Stimulated activated CD4-positive, alpha-beta T cell treated with anti-CD3 and anti-CD28 coated beads, Interleukin-2, amount 100 ng/mL, for 24 hours (primary cell): ENCODE results near the gene MINDY4.

Experiments used
- DNase-seq, 2 donors: peaks; one replicate each; pipeline ENCODE4 v3.0.0-alpha.2; 2020

The MINDY4 gene

GRCh38 chr7:30884881-30885280, 113.7 kb downstream of the MINDY4 start:
- no peak for DNase-seq

GRCh38 chr7:30886608-30887011, 115.4 kb downstream of the MINDY4 start:
- no peak for DNase-seq

- DNase-seq: no peak
These were observed 116.3 kb downstream of the MINDY4 start for GRCh38 chr7:30887464-30887872.

GRCh38 chr7:30888747-30889146, 117.5 kb downstream of the MINDY4 start:
- no peak for DNase-seq

- DNase-seq: no peak
These were observed 119.0 kb downstream of the MINDY4 start for GRCh38 chr7:30890226-30890625.

- DNase-seq: no peak
These were observed 122.1 kb downstream of the MINDY4 start for GRCh38 chr7:30893357-30893756.

- no peak for DNase-seq
These were observed 122.8 kb downstream of the MINDY4 start for GRCh38 chr7:30894009-30894408.

GRCh38 chr7:30894866-30895605, 123.8 kb downstream of the MINDY4 start:
- no peak for DNase-seq

GRCh38 chr7:30896036-30896435, 124.8 kb downstream of the MINDY4 start:
- DNase-seq: no peak

- no peak for DNase-seq
These were observed 125.8 kb downstream of the MINDY4 start for GRCh38 chr7:30896783-30897637.

GRCh38 chr7:30897770-30898169, 126.6 kb downstream of the MINDY4 start:
- no peak for DNase-seq

- no peak for DNase-seq
These were observed 127.2 kb downstream of the MINDY4 start for GRCh38 chr7:30898411-30898810.

GRCh38 chr7:30899066-30899465, 127.8 kb downstream of the MINDY4 start:
- no peak for DNase-seq

- no peak for DNase-seq
These were observed 128.4 kb downstream of the MINDY4 start for GRCh38 chr7:30899630-30900029.

GRCh38 chr7:30900053-30900452, 128.8 kb downstream of the MINDY4 start:
- no peak for DNase-seq

GRCh38 chr7:30900803-30901362, 129.7 kb downstream of the MINDY4 start:
- DNase-seq: no peak

- no peak for DNase-seq
These were observed 130.6 kb downstream of the MINDY4 start for GRCh38 chr7:30901856-30902255.

GRCh38 chr7:30902466-30902865, 131.2 kb downstream of the MINDY4 start:
- DNase-seq: no peak

- DNase-seq: no peak
These were observed 131.9 kb downstream of the MINDY4 start for GRCh38 chr7:30903146-30903545.

- no peak for DNase-seq
These were observed 133.3 kb downstream of the MINDY4 start for GRCh38 chr7:30904561-30904960.

- DNase-seq: no peak
These were observed 134.1 kb downstream of the MINDY4 start for GRCh38 chr7:30905078-30906012.

- no peak for DNase-seq
These were observed 134.8 kb downstream of the MINDY4 start for GRCh38 chr7:30906014-30906413.
